HG03060 (cell line): ENCODE results near the gene DUSP15.

ENCODE experiments used
- ATAC-seq: cut with Tn5 transposase; IDR thresholded peaks from one replicate; pipeline ENCODE4 v1.9.1; 2021; ENCODE audit warnings: low read depth, moderate number of reproducible peaks; ENCODE audit not compliant: unreplicated experiment

DUSP15 gene

GRCh38 chr20:31861385-31862156 is 8.8 kb downstream of the DUSP15 start:
- no peak for ATAC-seq

GRCh38 chr20:31861135-31861384 is 9.3 kb downstream of the DUSP15 start:
- no peak for ATAC-seq

GRCh38 chr20:31860390-31861134 is 9.8 kb downstream of the DUSP15 start:
- no peak for ATAC-seq

GRCh38 chr20:31859998-31860380 is 10.3 kb downstream of the DUSP15 start:
- ATAC-seq, result no peak

GRCh38 chr20:31859266-31859997 is 10.9 kb downstream of the DUSP15 start:
- ATAC-seq, result no peak

GRCh38 chr20:31858760-31859083 is 11.6 kb downstream of the DUSP15 start:
- no peak for ATAC-seq

- no peak for ATAC-seq
These were observed 12.2 kb downstream of the DUSP15 start for GRCh38 chr20:31857861-31858759.

- ATAC-seq, result no peak
These were observed 13.8 kb downstream of the DUSP15 start for GRCh38 chr20:31856516-31856915.

- no peak for ATAC-seq
These were observed 16.8 kb downstream of the DUSP15 start for GRCh38 chr20:31853481-31853880.

GRCh38 chr20:31851240-31851955 is 18.9 kb downstream of the DUSP15 start:
- ATAC-seq, result no peak

GRCh38 chr20:31849306-31849930 is 20.9 kb downstream of the DUSP15 start:
- no peak for ATAC-seq

GRCh38 chr20:31848088-31848999 is 22.0 kb downstream of the DUSP15 start:
- no peak for ATAC-seq

GRCh38 chr20:31846793-31847138 is 23.6 kb downstream of the DUSP15 start:
- no peak for ATAC-seq

GRCh38 chr20:31845300-31845863 is 24.9 kb downstream of the DUSP15 start, which contains the start of gene FOXS1:
FOXS1 (minus strand) TSS chr20:31845604; CDS start chr20:31845542, 62 bp downstream.
- ATAC-seq, result no peak

- ATAC-seq, result no peak
These were observed 25.5 kb downstream of the DUSP15 start for GRCh38 chr20:31844737-31845299.

- no peak for ATAC-seq
These were observed 26.4 kb downstream of the DUSP15 start for GRCh38 chr20:31843881-31844280.

GRCh38 chr20:31843288-31843687 is 27.0 kb downstream of the DUSP15 start:
- ATAC-seq, result no peak
